T-cell (primary cell): Measurements from ENCODE around the gene ABHD3. TPM values are rescaled to one million over a fixed set of nuclear protein-coding genes. Genes with fewer than 3 reads are reported as not detected.
"Not testable (repeated sequence)": the region's sequence is repeated elsewhere in the genome, so short reads cannot be mapped to it uniquely, and the experiment has no call there.

ENCODE experiments used
- ATAC-seq, 4 experiments: fragments of 200-7000 bp in 3 of 4; fragments of 150-1000 bp in 1 of 4; cut with Tn5 transposase; replicated peaks in 1 of 4; 1 replicate in 3 of 4; 2 replicates in 1 of 4; pipeline ENCODE4 v1.10.0; 2021; ENCODE audit warnings: moderate library complexity in 3 of 4, mild to moderate bottlenecking in 2 of 4, moderate number of reproducible peaks in 1 of 4
- CTCF ChIA-PET, 2 donors: fragments of 300-600 bp; sonication (Branson Sonifier 250); formaldehyde crosslinking; loops; one replicate each; lab custom pipeline; 2022; ENCODE audit warnings: antibody characterized with exemption in 2 of 2; lab: Charles Lee
- POLR2A ChIA-PET, 2 donors: fragments of 300-600 bp; sonication (Branson Sonifier 250); formaldehyde crosslinking; loops; one replicate each; lab custom pipeline; 2022; ENCODE audit warnings: antibody characterized with exemption in 2 of 2; lab: Charles Lee
- DNase-seq, 35 experiments: peaks; one replicate each; pipeline versions ENCODE4 v3.0.0 to v3.0.0-alpha.2; 2013 to 2023
- H3K27ac ChIP-seq: one replicate; pipeline ENCODE4 v1.5.1; 2013; ENCODE audit warnings: low read length
- H3K27me3 ChIP-seq, 2 experiments: replicated peaks in 1 of 2; 1 replicate in 1 of 2; 2 replicates in 1 of 2; pipeline versions ENCODE4 v1.6.1 to v1.7.0; 2013; ENCODE audit warnings: low read length in 1 of 2, mixed read lengths in 1 of 2; ENCODE audit not compliant: control insufficient read depth in 2 of 2, insufficient read depth in 2 of 2; ENCODE audit errors: extremely low read depth in 1 of 2
- H3K36me3 ChIP-seq, 2 donors: 1 replicate in 1 of 2; 2 replicates in 1 of 2; pipeline versions ENCODE4 v1.6.1 to v1.7.0; 2013; ENCODE audit warnings: low read length in 1 of 2; ENCODE audit not compliant: control insufficient read depth in 2 of 2, insufficient read depth in 1 of 2; ENCODE audit errors: extremely low read depth in 1 of 2
- H3K4me1 ChIP-seq, 2 experiments: 1 replicate in 1 of 2; 2 replicates in 1 of 2; pipeline versions ENCODE4 v1.6.1 to v1.7.0; 2013; ENCODE audit warnings: low read length in 2 of 2, mixed read lengths in 1 of 2; ENCODE audit not compliant: insufficient read depth in 2 of 2, control insufficient read depth in 1 of 2; ENCODE audit errors: extremely low read depth in 1 of 2
- H3K4me3 ChIP-seq, 2 donors: 1 replicate in 1 of 2; 2 replicates in 1 of 2; pipeline versions ENCODE4 v1.5.1 to v1.7.0; 2013; ENCODE audit warnings: mild to moderate bottlenecking in 2 of 2, low read length in 1 of 2, moderate library complexity in 1 of 2; ENCODE audit not compliant: control insufficient read depth in 1 of 2; ENCODE audit errors: extremely low read depth in 1 of 2
- H3K9me3 ChIP-seq: 2 replicates; pipeline ENCODE4 v1.7.0; 2013
- H3K27ac Mint-ChIP-seq, 2 donors: one replicate each; pipeline ENCODE4 v1.8.0; 2020 to 2021; ENCODE audit warnings: mild to moderate bottlenecking in 2 of 2, mixed read lengths in 2 of 2
- H3K27me3 Mint-ChIP-seq, 2 donors: one replicate each; pipeline ENCODE4 v1.8.0; 2021 to 2022; ENCODE audit warnings: mixed read lengths in 2 of 2
- H3K36me3 Mint-ChIP-seq: one replicate; pipeline ENCODE4 v1.8.0; 2021; ENCODE audit warnings: mixed read lengths
- H3K4me1 Mint-ChIP-seq, 3 donors: one replicate each; pipeline ENCODE4 v1.8.0; 2020 to 2022; ENCODE audit warnings: mixed read lengths in 3 of 3, mild to moderate bottlenecking in 1 of 3
- H3K4me3 Mint-ChIP-seq, 3 donors: one replicate each; pipeline ENCODE4 v1.8.0; 2020 to 2022; ENCODE audit warnings: mild to moderate bottlenecking in 3 of 3, mixed read lengths in 3 of 3, moderate library complexity in 3 of 3
- H3K9me3 Mint-ChIP-seq, 3 donors: one replicate each; pipeline ENCODE4 v1.8.0; 2020 to 2022; ENCODE audit warnings: mixed read lengths in 3 of 3
- WGBS: methylation state at CpG from one replicate; pipeline ENCODE4 v1.1.5; 2013; ENCODE audit warnings: missing lambda C conversion rate; ENCODE audit not compliant: insufficient coverage; 5-methylcytosine and 5-hydroxymethylcytosine counted together
- total RNA-seq, 35 experiments: library from RNA in 6 of 35; stranded (reverse) in 6 of 35; fragments of 120-200 nt in 1 of 35; gene quantifications; one replicate each; pipeline versions ENCODE4 v1.2.1 to v1.2.4 and lab custom pipeline; 2013 to 2026

The ABHD3 gene
- total RNA-seq, 5 donors from 2014 or later (not counting 1 experiment from before 2014, with no cell fraction given), result 33.1 to 42.4 (median 42.1) TPM

DNA sequence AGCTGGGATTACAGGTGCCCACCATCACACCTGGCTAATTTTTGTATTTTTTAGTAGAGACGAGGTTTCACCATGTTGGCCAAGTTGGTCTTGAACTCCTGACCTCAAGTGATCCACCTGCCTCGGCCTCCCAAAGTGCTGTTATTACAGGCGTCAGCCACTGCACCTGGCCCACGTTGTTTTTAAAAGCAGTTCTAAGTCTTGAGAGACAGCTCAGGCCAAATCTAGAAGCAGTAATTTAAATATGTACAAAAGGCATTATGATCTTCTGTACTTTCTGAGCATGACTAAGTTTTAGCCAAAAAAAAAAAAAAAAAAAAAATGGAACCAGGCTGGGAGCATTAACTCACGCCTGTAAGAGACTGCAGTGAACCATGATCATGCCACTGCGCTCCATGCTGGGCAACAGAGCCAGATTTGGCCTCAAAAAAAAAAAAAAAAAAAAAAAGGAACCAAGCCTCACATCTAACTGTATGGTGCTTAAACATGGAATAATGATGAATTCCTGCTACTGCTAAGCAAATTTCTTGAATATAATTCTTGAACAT lies 4.0 kb downstream of the ABHD3 start:
- no peaks in the 10 kb centered on the region for H3K27me3 ChIP-seq
- ATAC-seq (no peak), DNase-seq (no peak)
- no CpG with 5 or more reads among the region's 6 CpGs for WGBS
- H3K4me1 ChIP-seq, result peaks cover 3 to 11% of the 10 kb centered on the region in 2 experiments
- Mint-ChIP-seq H3K27me3 (no peaks in the 10 kb centered on the region), H3K4me3 (no peak overlapping the region), H3K36me3 (peaks cover 27% of the 10 kb centered on the region), H3K27ac (no peak overlapping the region), H3K9me3 (no peaks in the 10 kb centered on the region), H3K4me1 (peaks cover 21 to 26% (median 24%) of the 10 kb centered on the region in 3 donors)
- ChIA-PET POLR2A (interaction anchor here (0.6 to 1.0 kb wide), 6 partner anchors 14 to 712 kb away, joined by 3 to 17 read pairs (median 4); no protein-coding TSS in a partner anchor), CTCF (interaction anchor here in 1 of 2 donors (0.7 to 1.2 kb wide), 3 partner anchors 88 to 1034 kb away, joined by 3 to 5 read pairs (median 3); partner anchors contain the start of genes ESCO1 and SNRPD1)
- H3K4me3 ChIP-seq, result no peak overlapping the region
- no peak overlapping the region for H3K27ac ChIP-seq
- peaks cover 14 to 26% of the 10 kb centered on the region in 2 donors for H3K36me3 ChIP-seq
- H3K9me3 ChIP-seq, result no peaks in the 10 kb centered on the region

GRCh38 chr18:21693322-21693721 lies 11.3 kb downstream of the ABHD3 start:
- Histone ChIP-seq H3K4me3 (no peak overlapping the region), H3K4me1 (no peaks in the 10 kb centered on the region), H3K27me3 (no peaks in the 10 kb centered on the region), H3K9me3 (peaks cover 2% of the 10 kb centered on the region), H3K27ac (no peak overlapping the region), H3K36me3 (peaks cover 2 to 34% of the 10 kb centered on the region in 2 donors)
- no CpG with 5 or more reads among the region's 2 CpGs for WGBS
- POLR2A ChIA-PET, result interaction anchor here in 1 of 2 donors (0.6 kb wide), 1 partner anchor 56 kb away, joined by 3 read pairs; no protein-coding TSS in a partner anchor
- Mint-ChIP-seq H3K36me3 (peaks cover 68% of the 10 kb centered on the region), H3K9me3 (peaks cover 0 to 12% (median 6%) of the 10 kb centered on the region in 3 donors), H3K27ac (peak overlapping the region in 1 of 2 donors; percentile 12), H3K4me3 (no peak overlapping the region), H3K4me1 (peaks cover 13 to 19% (median 18%) of the 10 kb centered on the region in 3 donors), H3K27me3 (no peaks in the 10 kb centered on the region)
- CTCF ChIA-PET, result no interaction called here
- ATAC-seq (no peak), DNase-seq (no peak)

GRCh38 chr18:21689736-21690135 lies 14.8 kb downstream of the ABHD3 start:
- CTCF ChIA-PET, result interaction anchor here in 1 of 2 donors (0.7 kb wide), 2 partner anchors 89 to 229 kb away, joined by 4 to 5 read pairs; no protein-coding TSS in a partner anchor
- Histone ChIP-seq H3K36me3 (peaks cover 0 to 29% of the 10 kb centered on the region in 2 donors), H3K9me3 (peaks cover 2% of the 10 kb centered on the region), H3K4me1 (peaks cover 0 to 5% of the 10 kb centered on the region in 2 experiments), H3K27ac (no peak overlapping the region), H3K27me3 (no peaks in the 10 kb centered on the region), H3K4me3 (no peak overlapping the region)
- ATAC-seq (no peak), DNase-seq (no peak)
- Mint-ChIP-seq H3K27ac (peak overlapping the region in 1 of 2 donors; percentile 24), H3K9me3 (peaks cover 0 to 12% (median 6%) of the 10 kb centered on the region in 3 donors), H3K4me3 (no peak overlapping the region), H3K27me3 (no peaks in the 10 kb centered on the region), H3K36me3 (peaks cover 58% of the 10 kb centered on the region), H3K4me1 (peaks cover 23 to 30% (median 24%) of the 10 kb centered on the region in 3 donors)
- POLR2A ChIA-PET, result interaction anchor here (0.5 to 1.1 kb wide), 5 partner anchors 10 to 71 kb away, joined by 3 to 6 read pairs (median 3); no protein-coding TSS in a partner anchor
- WGBS, result no CpG with 5 or more reads among the region's 1 CpG

DNA sequence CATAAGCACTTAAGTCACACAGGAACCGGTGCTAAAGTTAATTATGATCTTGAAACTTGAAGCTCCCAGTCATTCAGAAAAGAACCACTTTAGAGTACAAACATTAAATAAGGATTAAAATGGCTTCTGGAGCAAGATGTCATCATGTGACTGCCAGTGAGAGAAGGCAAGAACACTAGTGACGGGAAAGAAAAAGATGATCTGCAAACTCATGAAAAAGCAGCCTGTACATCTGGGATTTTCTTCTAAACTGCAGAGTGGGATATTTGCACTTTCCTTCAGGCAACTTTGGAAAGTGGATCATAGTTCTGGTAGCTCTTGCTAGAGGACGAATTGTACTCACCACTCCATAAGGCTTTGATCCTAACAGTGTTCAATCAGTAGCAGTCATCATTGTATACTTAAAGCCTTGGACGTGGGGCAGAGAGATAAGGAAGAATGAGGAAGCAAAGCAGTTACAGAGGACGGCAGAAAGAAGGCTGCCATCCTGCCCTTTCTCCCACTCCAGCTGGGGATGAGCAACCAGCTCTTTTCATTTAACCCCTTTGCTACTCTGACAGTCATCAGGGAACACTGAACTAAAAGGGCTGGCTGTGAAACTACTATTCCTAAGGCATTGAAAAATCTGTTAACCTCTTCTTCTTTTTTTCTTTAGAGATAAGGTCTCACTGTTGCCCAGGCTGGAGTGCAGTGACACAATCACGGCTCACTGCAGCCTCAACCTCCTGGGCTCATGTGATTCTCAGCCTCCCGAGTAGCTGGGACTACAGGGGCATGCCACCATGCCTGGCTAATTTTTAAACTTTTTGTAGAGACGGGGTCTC lies 18.1 kb downstream of the ABHD3 start:
- 96% methylated on average over 5 of the region's 8 CpGs for WGBS
- Mint-ChIP-seq H3K4me3 (no peak overlapping the region), H3K4me1 (peaks cover 23 to 28% (median 24%) of the 10 kb centered on the region in 3 donors), H3K36me3 (peaks cover 39% of the 10 kb centered on the region), H3K27ac (peak overlapping the region; percentile 86 to 87), H3K27me3 (no peaks in the 10 kb centered on the region), H3K9me3 (peaks cover 0 to 10% (median 6%) of the 10 kb centered on the region in 3 donors)
- Histone ChIP-seq H3K27ac (no peak overlapping the region), H3K4me1 (peaks cover 0 to 12% of the 10 kb centered on the region in 2 experiments), H3K9me3 (peaks cover under 1% of the 10 kb centered on the region), H3K4me3 (no peak overlapping the region), H3K27me3 (no peaks in the 10 kb centered on the region), H3K36me3 (peaks cover 0 to 15% of the 10 kb centered on the region in 2 donors)
- ATAC-seq, result no peak
- ChIA-PET CTCF (no interaction called here), POLR2A (interaction anchor here (0.5 to 1.0 kb wide), 4 partner anchors 14 to 1389 kb away, joined by 3 to 4 read pairs (median 3); no protein-coding TSS in a partner anchor)
- DNase-seq, result no peak

DNA sequence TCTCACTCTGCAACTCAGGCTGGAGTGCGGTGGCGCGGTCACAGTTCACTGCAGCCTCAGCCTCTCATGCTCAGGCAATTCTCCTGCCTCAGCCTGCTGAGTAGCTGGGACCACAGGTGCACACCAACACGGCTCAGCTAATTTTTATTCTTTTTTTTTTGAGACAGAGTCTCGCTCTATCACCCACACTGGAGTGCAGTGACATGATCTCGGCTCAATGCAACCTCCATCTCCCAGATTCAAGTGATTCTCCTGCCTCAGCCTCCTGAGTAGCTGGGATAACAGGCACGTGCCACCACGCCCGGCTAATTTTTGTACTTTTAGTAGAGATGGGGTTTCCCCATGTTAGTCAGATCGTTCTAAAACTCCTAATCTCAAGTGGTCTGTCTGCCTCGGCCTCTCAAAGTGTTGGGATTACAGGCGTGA lies 19.0 kb downstream of the ABHD3 start:
- WGBS, result 82% methylated on average over 9 of the region's 12 CpGs
- Mint-ChIP-seq H3K4me1 (peaks cover 23 to 28% (median 24%) of the 10 kb centered on the region in 3 donors), H3K36me3 (peaks cover 31% of the 10 kb centered on the region), H3K27ac (peak overlapping the region; percentile 86 to 87)
- H3K27ac ChIP-seq, CTCF ChIA-PET, H3K4me3 Mint-ChIP-seq, ATAC-seq, H3K4me3 ChIP-seq, H3K27me3 ChIP-seq, H3K9me3 ChIP-seq, DNase-seq, H3K27me3 Mint-ChIP-seq, H3K9me3 Mint-ChIP-seq: not testable (repeated sequence)
- POLR2A ChIA-PET, result interaction anchor here in 1 of 2 donors (1.3 kb wide), 1 partner anchor 16 kb away, joined by 5 read pairs; no protein-coding TSS in a partner anchor
- peaks cover 0 to 12% of the 10 kb centered on the region in 2 experiments for H3K4me1 ChIP-seq
- H3K36me3 ChIP-seq, result peaks cover 0 to 15% of the 10 kb centered on the region in 2 donors

GRCh38 chr18:21684731-21685130 lies 19.8 kb downstream of the ABHD3 start:
- H3K4me3 ChIP-seq, result no peak overlapping the region
- H3K4me1 ChIP-seq, result peaks cover 0 to 12% of the 10 kb centered on the region in 2 experiments
- CTCF ChIA-PET, result interaction anchor here in 1 of 2 donors (0.5 kb wide), 2 partner anchors 18 to 82 kb away, joined by 3 read pairs; no protein-coding TSS in a partner anchor
- H3K36me3 ChIP-seq, result peaks cover 0 to 13% of the 10 kb centered on the region in 2 donors
- no CpG with 5 or more reads among the region's 2 CpGs for WGBS
- Mint-ChIP-seq H3K4me1 (peaks cover 23 to 28% (median 24%) of the 10 kb centered on the region in 3 donors), H3K36me3 (peaks cover 24% of the 10 kb centered on the region), H3K27ac (peak overlapping the region; percentile 66 to 86), H3K4me3 (no peak overlapping the region), H3K9me3 (peaks cover 0 to 4% (median 3%) of the 10 kb centered on the region in 3 donors), H3K27me3 (no peaks in the 10 kb centered on the region)
- ATAC-seq (no peak), DNase-seq (no peak)
- H3K9me3 ChIP-seq, result no peaks in the 10 kb centered on the region
- H3K27ac ChIP-seq, result peak overlapping the region; percentile 25
- POLR2A ChIA-PET, result interaction anchor here in 1 of 2 donors (0.6 to 1.3 kb wide), 3 partner anchors 17 to 77 kb away, joined by 3 to 8 read pairs (median 5); no protein-coding TSS in a partner anchor
- H3K27me3 ChIP-seq, result no peaks in the 10 kb centered on the region
